T follicular helper cell (primary cell): ENCODE measurements around the gene EPHA2.
"Not testable (repeated sequence)": the region's sequence is repeated elsewhere in the genome, so short reads cannot be mapped to it uniquely, and the experiment has no call there.

Experiments
- DNase-seq: peaks from one replicate; pipeline ENCODE4 v3.0.0-alpha.2; 2020; ENCODE audit warnings: low read depth

Gene EPHA2

GRCh38 chr1:16119926-16120325 lies 35.9 kb downstream of the EPHA2 start:
- DNase-seq = no peak

GRCh38 chr1:16119504-16119903 lies 36.4 kb downstream of the EPHA2 start:
- DNase-seq = no peak

DNA sequence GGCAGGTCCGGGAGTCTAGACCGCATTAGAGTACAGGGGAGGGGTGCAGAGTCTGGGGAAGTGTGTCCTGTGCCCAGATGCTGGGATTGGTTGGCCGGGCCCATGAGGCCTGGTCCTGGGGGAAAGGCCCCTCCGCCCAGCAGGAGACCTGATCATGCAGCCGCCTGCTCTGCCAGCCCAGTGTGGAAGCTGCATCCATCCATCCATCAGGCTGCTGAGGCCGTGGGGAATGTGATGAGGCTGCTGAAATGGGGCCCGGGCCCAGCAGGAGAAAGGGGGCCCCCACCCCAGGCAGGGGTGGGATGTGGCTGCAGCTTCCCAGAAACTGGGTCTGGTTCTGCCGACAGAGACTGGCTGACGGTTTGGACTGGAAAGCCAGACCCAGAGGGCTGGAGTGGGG lies 37.2 kb downstream of the EPHA2 start:
- no peak for DNase-seq

- no peak for DNase-seq
These were observed 37.9 kb downstream of the EPHA2 start for GRCh38 chr1:16117936-16118335.

- DNase-seq = no peak
These were observed 38.5 kb downstream of the EPHA2 start for GRCh38 chr1:16117369-16117768.

- DNase-seq = no peak
These were observed 39.2 kb downstream of the EPHA2 start for GRCh38 chr1:16116625-16117024.

GRCh38 chr1:16116002-16116401 lies 39.9 kb downstream of the EPHA2 start:
- DNase-seq = no peak

- no peak for DNase-seq
These were observed 40.3 kb downstream of the EPHA2 start for GRCh38 chr1:16115468-16115983.

DNA sequence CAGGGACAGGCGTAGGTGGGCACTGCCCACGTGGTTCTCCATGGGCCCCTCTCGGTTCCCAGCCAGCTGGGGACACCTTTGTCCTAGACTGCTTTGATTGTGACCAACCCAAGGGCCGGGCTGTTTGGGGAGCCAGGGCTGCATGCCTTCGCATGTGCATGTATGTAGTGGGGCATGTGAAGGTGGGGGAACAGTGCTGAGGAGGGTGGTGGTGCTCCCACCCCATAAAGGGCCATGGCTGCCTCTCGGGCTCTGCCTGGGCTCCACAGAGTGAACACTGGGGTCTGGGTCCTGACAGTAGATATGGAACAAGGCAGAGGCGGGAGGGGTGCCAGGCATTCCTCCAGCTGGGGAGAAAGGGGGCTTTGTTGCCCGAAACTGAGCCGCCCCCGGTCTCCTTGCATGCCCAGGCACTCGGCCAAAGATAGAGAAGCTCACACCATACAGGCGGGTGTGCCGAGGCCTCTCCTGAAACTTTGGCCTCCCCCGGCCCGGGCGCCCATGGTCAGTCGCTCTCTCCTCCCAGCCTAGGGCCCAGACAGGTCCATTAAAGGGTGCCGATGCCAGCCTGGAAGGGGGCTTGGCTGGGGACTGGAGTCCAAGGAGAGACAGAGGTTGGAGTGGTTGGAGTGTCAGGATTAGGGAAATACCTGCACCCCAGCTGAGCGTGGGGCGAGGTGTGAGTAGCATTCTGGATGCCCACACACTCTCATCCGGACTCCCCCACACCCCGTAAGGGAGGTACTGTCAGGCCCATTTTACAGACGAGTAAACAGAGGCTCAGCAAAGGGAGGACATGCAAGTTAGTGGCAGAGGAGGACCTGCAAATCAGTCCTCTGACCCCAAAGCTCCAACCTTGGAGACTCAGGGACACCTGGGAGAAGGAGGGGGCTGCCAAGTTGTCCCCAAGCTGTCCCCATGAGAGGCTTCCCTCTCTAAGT lies 41.1 kb downstream of the EPHA2 start:
- no peak for DNase-seq

GRCh38 chr1:16112596-16113555 lies 43.0 kb downstream of the EPHA2 start:
- no peak for DNase-seq

GRCh38 chr1:16111771-16112595 lies 43.9 kb downstream of the EPHA2 start:
- no peak for DNase-seq

GRCh38 chr1:16110884-16111283 lies 45.0 kb downstream of the EPHA2 start:
- no peak for DNase-seq

- no peak for DNase-seq
These were observed 45.4 kb downstream of the EPHA2 start for GRCh38 chr1:16110456-16110855.

DNA sequence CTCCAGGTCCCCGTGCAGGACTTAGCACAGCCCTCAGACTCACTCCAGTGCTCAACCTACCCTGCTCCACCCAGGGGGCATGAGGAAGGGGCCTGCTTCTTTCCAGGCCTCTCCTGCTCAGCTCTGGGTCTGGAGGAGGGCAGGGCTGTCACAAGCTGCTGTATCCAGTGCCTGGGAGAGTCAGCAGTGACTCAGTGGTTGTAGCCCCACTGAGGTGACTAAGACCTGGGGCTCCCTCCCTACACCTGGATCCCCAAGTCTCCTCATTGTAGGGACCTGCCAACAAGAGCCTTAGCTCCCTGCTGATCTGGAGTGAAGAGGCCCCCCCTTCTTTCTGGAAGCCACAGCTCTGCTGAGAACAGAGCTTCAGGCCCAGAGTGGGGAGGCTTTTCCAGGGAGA lies 46.3 kb downstream of the EPHA2 start:
- DNase-seq = no peak

- DNase-seq = not testable (repeated sequence)
These were observed 48.8 kb downstream of the EPHA2 start for GRCh38 chr1:16107039-16107438.

GRCh38 chr1:16101623-16102022 lies 54.2 kb downstream of the EPHA2 start:
- no peak for DNase-seq

GRCh38 chr1:16099412-16099811 lies 56.5 kb downstream of the EPHA2 start:
- DNase-seq = no peak

DNA sequence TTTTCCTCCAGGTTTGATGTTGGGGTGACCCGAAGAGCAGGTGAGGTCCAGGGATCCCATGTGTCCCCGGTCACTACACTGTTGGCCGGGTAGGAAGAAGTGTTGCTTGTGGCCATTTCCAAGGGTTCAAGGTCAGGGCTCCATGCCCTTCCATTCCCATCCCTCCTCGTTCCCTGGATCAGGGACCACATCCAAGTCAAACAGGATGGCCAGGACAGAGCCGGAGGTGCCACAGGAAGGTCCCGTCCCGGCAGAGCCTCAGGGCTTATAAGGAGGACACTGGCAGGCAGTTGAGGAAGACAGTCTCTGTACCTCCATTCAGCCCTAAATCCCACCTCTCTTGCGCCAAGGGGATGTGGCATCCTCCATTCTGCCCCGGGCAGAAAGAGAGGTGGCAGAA lies 60.4 kb downstream of the EPHA2 start:
- DNase-seq = no peak

DNA sequence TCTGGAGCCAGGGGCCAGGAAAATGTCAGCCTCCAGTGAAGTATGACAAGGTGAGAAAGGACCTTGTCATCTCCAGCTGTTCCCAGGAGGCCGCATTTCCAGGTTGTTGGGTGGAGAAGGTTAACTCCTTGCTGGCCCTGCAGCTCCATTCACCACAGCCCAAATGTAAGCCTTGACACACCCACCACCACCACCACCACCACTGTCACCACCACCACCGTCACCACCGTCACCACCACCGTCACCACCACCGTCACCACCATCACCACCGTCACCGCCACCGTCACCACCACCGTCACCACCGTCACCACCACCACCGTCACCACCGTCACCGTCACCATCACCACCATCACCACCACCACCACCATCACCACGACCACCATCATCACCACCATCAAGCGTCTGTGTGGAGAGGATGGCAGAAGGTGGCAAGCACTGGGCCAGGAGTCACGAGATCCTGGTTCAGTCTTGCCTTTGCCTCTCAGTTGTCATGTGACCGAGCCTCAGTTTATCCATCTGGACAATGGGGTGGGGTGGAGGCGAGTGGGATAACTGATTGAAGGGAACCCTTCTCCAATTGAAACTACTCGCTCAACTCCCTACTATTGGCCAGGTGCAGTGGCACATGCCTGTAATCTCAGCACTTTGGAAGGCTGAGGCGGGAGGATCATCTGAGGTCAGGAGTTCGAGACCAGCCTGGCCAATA lies 61.3 kb downstream of the EPHA2 start:
- no peak for DNase-seq

DNA sequence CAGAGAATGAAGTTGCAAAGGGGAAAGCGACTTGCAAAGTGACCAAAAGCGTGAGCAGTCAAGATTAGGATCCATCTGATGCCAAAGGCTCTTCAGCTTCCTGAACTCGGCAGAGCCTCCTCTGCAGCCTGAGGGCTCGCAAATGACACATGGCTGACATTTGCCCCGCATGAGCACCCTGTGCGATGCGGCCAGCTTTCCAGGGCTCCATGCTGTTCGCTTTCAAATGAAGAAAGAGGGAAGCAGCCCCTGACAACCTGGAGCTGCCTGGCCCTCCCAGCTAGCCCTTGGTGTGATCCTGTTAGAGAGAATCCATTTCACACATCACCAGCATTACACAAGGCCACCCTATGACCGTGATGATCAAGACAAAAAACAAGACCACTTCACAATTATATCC lies 62.3 kb downstream of the EPHA2 start:
- DNase-seq = no peak

DNA sequence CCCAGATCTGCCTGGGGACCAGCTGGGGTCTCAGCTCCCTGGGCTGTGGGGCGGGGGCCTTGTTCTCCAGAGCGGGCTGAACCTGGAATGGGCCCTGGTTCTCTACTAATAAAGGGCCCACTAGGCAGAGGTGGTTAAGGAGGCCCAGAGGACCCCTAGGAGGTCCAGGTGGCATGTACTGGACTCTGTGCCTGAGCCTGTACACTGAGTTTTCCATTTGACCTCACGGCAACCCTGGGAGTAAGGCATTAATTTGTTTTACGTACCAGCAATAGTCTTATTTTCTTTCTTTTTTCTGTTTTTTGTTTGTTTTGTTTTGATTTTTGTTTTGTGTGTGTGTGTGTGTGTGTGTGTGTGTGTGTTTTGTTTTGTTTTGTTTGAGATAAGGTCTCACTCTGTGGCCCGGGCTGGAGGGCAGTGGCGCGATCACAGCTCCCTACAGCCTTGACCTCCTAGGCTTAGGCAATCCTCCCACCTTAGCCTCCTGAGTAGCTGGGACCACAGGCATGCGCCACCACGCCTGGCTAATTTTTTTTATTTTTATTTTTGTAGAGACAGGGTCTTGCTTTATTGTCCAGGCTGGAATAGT lies 62.9 kb downstream of the EPHA2 start:
- DNase-seq = no peak
